ENCODE measurements around the gene PTPN23.

Gene PTPN23

GRCh38 chr3:47407896-47408838 is 27.3 kb downstream of the PTPN23 start:
- no peak for DNase-seq

- no peak for DNase-seq
These were observed 28.0 kb downstream of the PTPN23 start for GRCh38 chr3:47408839-47409229.

- DNase-seq, result no peak
These were observed 28.5 kb downstream of the PTPN23 start for GRCh38 chr3:47409284-47409683.

GRCh38 chr3:47409688-47410416 is 29.0 kb downstream of the PTPN23 start:
- DNase-seq, result no peak

GRCh38 chr3:47410417-47410720 is 29.5 kb downstream of the PTPN23 start:
- no peak for DNase-seq

GRCh38 chr3:47410801-47411646 is 30.2 kb downstream of the PTPN23 start:
- no peak for DNase-seq

GRCh38 chr3:47411696-47412452 is 31.1 kb downstream of the PTPN23 start:
- DNase-seq, result no peak

GRCh38 chr3:47412453-47412756 is 31.6 kb downstream of the PTPN23 start:
- no peak for DNase-seq

- no peak for DNase-seq
These were observed 32.2 kb downstream of the PTPN23 start for GRCh38 chr3:47412842-47413520.

- no peak for DNase-seq
These were observed 32.9 kb downstream of the PTPN23 start for GRCh38 chr3:47413751-47414150.

- DNase-seq, result no peak
These were observed 33.3 kb downstream of the PTPN23 start for GRCh38 chr3:47414161-47414564.

- DNase-seq, result no peak
These were observed 34.1 kb downstream of the PTPN23 start for GRCh38 chr3:47414666-47415587.

- no peak for DNase-seq
These were observed 35.2 kb downstream of the PTPN23 start for GRCh38 chr3:47416041-47416440.

- no peak for DNase-seq
These were observed 37.6 kb downstream of the PTPN23 start for GRCh38 chr3:47418167-47419082.

GRCh38 chr3:47419083-47420043 is 38.5 kb downstream of the PTPN23 start:
- DNase-seq, result no peak

- DNase-seq, result no peak
These were observed 39.2 kb downstream of the PTPN23 start for GRCh38 chr3:47420044-47420430.

GRCh38 chr3:47420511-47421484 is 40.0 kb downstream of the PTPN23 start:
- peak; percentile 77 to 91 (median 84) for DNase-seq

Data from stimulated activated naive CD4-positive, alpha-beta T cell (primary cell).